Breast epithelium (tissue), 4 donors: ENCODE data around the gene MGST2. TPM values are rescaled to one million over a fixed set of nuclear protein-coding genes. Genes with fewer than 3 reads are reported as not detected.

Experiments
- DNase-seq, 2 donors: peaks; one replicate each; pipeline ENCODE4 v3.0.0-alpha.2; 2019; ENCODE audit warnings: low spot score in 2 of 2
- H3K27ac ChIP-seq, 2 donors: fragments of 200-600 bp; sonication (generic) in 1 of 2; one replicate each; pipeline ENCODE4 v1.5.1; 2016 to 2019; ENCODE audit warnings: mild to moderate bottlenecking in 1 of 2
- H3K27me3 ChIP-seq, 2 donors: fragments of 200-600 bp; sonication (generic) in 1 of 2; one replicate each; pipeline versions ENCODE4 v1.5.1 to v1.6.0; 2017 to 2019; ENCODE audit warnings: control low read depth in 1 of 2, mild to moderate bottlenecking in 1 of 2
- H3K36me3 ChIP-seq: fragments of 200-600 bp; one replicate; pipeline ENCODE4 v1.5.1; 2019
- H3K4me1 ChIP-seq, 2 donors: fragments of 200-600 bp; sonication (generic); one replicate each; pipeline ENCODE4 v1.5.1; 2016 to 2019; ENCODE audit warnings: control low read depth in 1 of 2
- H3K4me3 ChIP-seq, 3 donors: fragments of 200-600 bp; sonication (generic); 1 replicate in 2 of 3; 2 replicates in 1 of 3; pipeline ENCODE4 v1.5.1; 2016 to 2019; ENCODE audit warnings: mild to moderate bottlenecking in 3 of 3, moderate library complexity in 2 of 3
- H3K9me3 ChIP-seq, 2 donors: fragments of 200-600 bp; sonication (generic) in 1 of 2; one replicate each; pipeline ENCODE4 v1.5.1; 2016 to 2019; ENCODE audit warnings: control low read depth in 1 of 2
- POLR2A ChIP-seq: fragments of 450-650 bp; IDR thresholded peaks from one replicate; pipeline ENCODE4 v1.6.1; 2016; ENCODE audit warnings: antibody characterized with exemption, mild to moderate bottlenecking, moderate library complexity
- POLR2AphosphoS5 ChIP-seq, 3 donors: sonication (generic); formaldehyde crosslinking; IDR thresholded peaks; one replicate each; pipeline ENCODE4 v1.6.1; 2017; ENCODE audit warnings: antibody characterized with exemption in 3 of 3
- intact Hi-C: fragments of 100-400 bp; cut with DNase I; formaldehyde crosslinking; loops from one replicate; pipeline ENCODE4 v1.15.1; 2023; ENCODE audit warnings: low total_unique reads
- total RNA-seq, 3 donors: library from RNA; depleted of rRNA; stranded (reverse); fragments of >200 nt; gene quantifications; one replicate each; pipeline ENCODE4 v1.1.0, GENCODE V29; 2016
- TF ChIP-seq, protein P1 (sequence below), 3 donors: fragments of 450-650 bp; IDR thresholded peaks; one replicate each; pipeline ENCODE4 v1.5.1; 2016 to 2017; ENCODE audit warnings: antibody characterized with exemption in 3 of 3, mild to moderate bottlenecking in 3 of 3, moderate library complexity in 3 of 3

Gene MGST2
- total RNA-seq, 3 donors from 2014 or later: 29.1 to 58.7 (median 50.5) TPM

DNA sequence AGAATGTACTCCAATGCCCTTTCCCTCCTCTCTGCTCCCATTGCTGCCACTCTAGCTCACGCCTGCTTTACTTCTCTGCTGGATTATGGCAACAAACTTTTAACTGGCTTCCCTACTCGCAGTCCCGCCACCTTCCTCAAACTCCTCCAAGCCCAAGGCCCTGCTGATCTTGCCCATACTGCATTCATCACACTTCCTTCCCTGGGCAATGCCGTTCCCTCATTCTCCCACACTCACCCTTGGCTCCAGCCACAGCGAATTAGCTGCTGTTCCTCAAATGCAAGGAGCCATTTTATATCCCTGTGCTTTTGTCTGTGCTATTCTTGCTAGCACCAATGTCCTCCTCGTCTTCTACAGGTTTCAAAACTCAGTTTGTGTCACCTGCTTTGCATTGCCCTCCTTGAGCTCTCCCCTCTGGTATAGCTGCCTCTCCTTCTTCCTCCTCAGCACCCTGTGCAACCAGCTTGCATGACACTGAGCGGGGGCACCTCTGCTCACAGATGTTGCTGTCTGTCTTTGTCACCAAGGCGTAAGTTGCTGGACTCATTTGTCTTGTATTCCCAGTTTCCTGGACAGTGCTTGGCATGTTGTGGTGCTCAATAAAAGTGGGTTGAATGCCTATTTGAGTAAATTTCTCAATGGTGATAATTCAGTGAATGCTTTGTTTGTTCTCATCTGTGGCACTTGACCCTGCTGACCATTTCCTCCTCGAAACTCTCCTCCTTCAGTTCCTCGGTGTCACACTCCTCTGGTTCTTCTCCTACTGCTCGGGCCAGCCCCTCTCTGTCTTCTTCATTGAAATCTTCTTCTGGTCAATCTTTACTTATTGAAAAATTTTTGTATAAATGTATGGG, 22.4 kb upstream of the MGST2 start:
- H3K27me3 ChIP-seq: no peaks in the 10 kb centered on the region
- H3K4me3 ChIP-seq: no peak overlapping the region
- no peak overlapping the region for H3K27ac ChIP-seq
- peaks cover 0 to 15% of the 10 kb centered on the region in 2 donors for H3K9me3 ChIP-seq
- DNase-seq: no peak
- intact Hi-C loops: loop anchor here (5.0 to 10.0 kb wide), 2 partner anchors 552 to 741 kb away; no protein-coding TSS in a partner anchor
- no peaks in the 10 kb centered on the region for H3K4me1 ChIP-seq
- TF ChIP-seq POLR2AphosphoS5 (IDR thresholded peaks at IDR 0.05): no peak
- H3K36me3 ChIP-seq: no peaks in the 10 kb centered on the region

DNA sequence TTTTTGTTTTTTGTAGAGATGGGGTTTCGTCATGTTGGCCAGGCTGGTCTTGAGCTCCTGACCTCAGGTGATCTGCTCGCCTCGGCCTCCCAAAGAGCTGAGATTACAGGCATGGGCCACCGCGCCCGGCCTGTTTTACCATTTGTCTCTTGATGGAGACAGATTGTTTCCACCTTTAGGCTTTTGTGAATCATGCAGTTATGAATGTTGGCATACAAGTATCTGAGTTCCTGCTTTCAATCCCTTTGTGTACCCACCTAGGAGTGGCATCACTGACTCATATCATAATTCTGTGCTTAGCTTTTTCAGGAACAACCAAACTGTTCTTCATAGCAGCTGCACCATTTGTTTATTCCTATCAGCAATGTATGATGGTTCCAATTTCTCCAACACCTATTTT, 20.2 kb upstream of the MGST2 start:
- intact Hi-C loops: loop anchor here (10.0 kb wide), 1 partner anchor 549 kb away; no protein-coding TSS in a partner anchor
- no peak overlapping the region for H3K27ac ChIP-seq
- no peaks in the 10 kb centered on the region for H3K9me3 ChIP-seq
- H3K36me3 ChIP-seq: no peaks in the 10 kb centered on the region
- no peak overlapping the region for H3K4me3 ChIP-seq
- TF ChIP-seq POLR2A (no peak), POLR2AphosphoS5 (IDR thresholded peaks at IDR 0.05) (no peak)
- TF ChIP-seq, protein P1, sequence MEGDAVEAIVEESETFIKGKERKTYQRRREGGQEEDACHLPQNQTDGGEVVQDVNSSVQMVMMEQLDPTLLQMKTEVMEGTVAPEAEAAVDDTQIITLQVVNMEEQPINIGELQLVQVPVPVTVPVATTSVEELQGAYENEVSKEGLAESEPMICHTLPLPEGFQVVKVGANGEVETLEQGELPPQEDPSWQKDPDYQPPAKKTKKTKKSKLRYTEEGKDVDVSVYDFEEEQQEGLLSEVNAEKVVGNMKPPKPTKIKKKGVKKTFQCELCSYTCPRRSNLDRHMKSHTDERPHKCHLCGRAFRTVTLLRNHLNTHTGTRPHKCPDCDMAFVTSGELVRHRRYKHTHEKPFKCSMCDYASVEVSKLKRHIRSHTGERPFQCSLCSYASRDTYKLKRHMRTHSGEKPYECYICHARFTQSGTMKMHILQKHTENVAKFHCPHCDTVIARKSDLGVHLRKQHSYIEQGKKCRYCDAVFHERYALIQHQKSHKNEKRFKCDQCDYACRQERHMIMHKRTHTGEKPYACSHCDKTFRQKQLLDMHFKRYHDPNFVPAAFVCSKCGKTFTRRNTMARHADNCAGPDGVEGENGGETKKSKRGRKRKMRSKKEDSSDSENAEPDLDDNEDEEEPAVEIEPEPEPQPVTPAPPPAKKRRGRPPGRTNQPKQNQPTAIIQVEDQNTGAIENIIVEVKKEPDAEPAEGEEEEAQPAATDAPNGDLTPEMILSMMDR (IDR thresholded peaks at IDR 0.05): no peak
- no peaks in the 10 kb centered on the region for H3K4me1 ChIP-seq
- no peak for DNase-seq
- no peaks in the 10 kb centered on the region for H3K27me3 ChIP-seq

- no peaks in the 10 kb centered on the region for H3K9me3 ChIP-seq
- no peak for DNase-seq
- no peaks in the 10 kb centered on the region for H3K36me3 ChIP-seq
- intact Hi-C loops: loop anchor here (10.0 kb wide), 1 partner anchor 548 kb away; no protein-coding TSS in a partner anchor
- TF ChIP-seq, protein P1 (IDR thresholded peaks at IDR 0.05): no peak
- TF ChIP-seq POLR2AphosphoS5 (IDR thresholded peaks at IDR 0.05): no peak
- TF ChIP-seq POLR2A: no peak
- no peak overlapping the region for H3K27ac ChIP-seq
- H3K4me3 ChIP-seq: no peak overlapping the region
- no peaks in the 10 kb centered on the region for H3K27me3 ChIP-seq
- H3K4me1 ChIP-seq: no peaks in the 10 kb centered on the region
Observed at GRCh38 chr4:139647184-139647583, 18.4 kb upstream of the MGST2 start.

DNA sequence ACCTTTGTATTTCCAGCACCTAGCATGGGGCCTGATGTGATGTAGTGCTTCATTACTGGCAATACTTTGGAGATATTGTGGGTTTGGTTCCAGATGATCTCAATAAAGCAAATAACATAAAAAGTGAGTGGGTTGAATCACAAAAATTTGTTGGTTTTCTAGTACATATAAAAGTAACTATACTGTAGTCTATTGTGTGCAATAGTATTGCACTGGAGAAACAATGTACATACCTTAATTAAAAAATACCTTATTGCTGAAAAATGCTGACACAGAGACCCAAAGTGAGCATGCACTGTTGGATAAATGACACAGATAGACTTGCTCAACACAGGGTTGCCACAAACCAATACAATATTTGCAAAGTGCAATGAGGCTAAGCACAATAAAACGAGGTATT, 17.7 kb upstream of the MGST2 start:
- TF ChIP-seq, protein P1 (IDR thresholded peaks at IDR 0.05): no peak
- TF ChIP-seq POLR2AphosphoS5 (IDR thresholded peaks at IDR 0.05): no peak
- no peak for TF ChIP-seq POLR2A
- Histone ChIP-seq H3K27ac (no peak overlapping the region), H3K36me3 (no peaks in the 10 kb centered on the region), H3K9me3 (no peaks in the 10 kb centered on the region), H3K27me3 (no peaks in the 10 kb centered on the region), H3K4me1 (no peaks in the 10 kb centered on the region), H3K4me3 (no peak overlapping the region)
- DNase-seq: no peak
- intact Hi-C loops: loop anchor here (10.0 kb wide), 1 partner anchor 547 kb away; no protein-coding TSS in a partner anchor

- intact Hi-C loops: no loop called here
- Histone ChIP-seq H3K9me3 (no peaks in the 10 kb centered on the region), H3K36me3 (no peaks in the 10 kb centered on the region), H3K4me3 (peak overlapping the region in 1 of 3 donors; percentile 29), H3K27me3 (no peaks in the 10 kb centered on the region), H3K27ac (no peak overlapping the region), H3K4me1 (no peaks in the 10 kb centered on the region)
- peak; percentile 60 to 67 for DNase-seq
- TF ChIP-seq, protein P1 (IDR thresholded peaks at IDR 0.05): peak; percentile 31 to 89 (median 82)
- TF ChIP-seq POLR2A: no peak
Observed at GRCh38 chr4:139651282-139652194, 14.1 kb upstream of the MGST2 start.
